NOMO-1 treated with dmso at 0.1 percent for 144 hours (cell line): ENCODE measurements around the gene TRIM63.

ENCODE experiments used
- DNase-seq: peaks from one replicate; lab custom pipeline; 2025; ENCODE audit not compliant: unreplicated experiment; lab: John Stamatoyannopoulos, UW

Gene TRIM63

GRCh38 chr1:26089125-26089524, 21.7 kb upstream of the TRIM63 start:
- DNase-seq: no peak

- no peak for DNase-seq
Measured at GRCh38 chr1:26084844-26085243, 17.4 kb upstream of the TRIM63 start.

- DNase-seq: no peak
Measured at GRCh38 chr1:26084091-26084561, 16.7 kb upstream of the TRIM63 start.

GRCh38 chr1:26083208-26083607, 15.8 kb upstream of the TRIM63 start:
- DNase-seq: no peak

- DNase-seq: no peak
Measured at GRCh38 chr1:26082020-26082350, 14.6 kb upstream of the TRIM63 start.

- DNase-seq: no peak
Measured at GRCh38 chr1:26081267-26082019, 14.0 kb upstream of the TRIM63 start.

- DNase-seq: no peak
Measured at GRCh38 chr1:26079960-26080814, 12.8 kb upstream of the TRIM63 start.

GRCh38 chr1:26079178-26079563, 11.7 kb upstream of the TRIM63 start:
- no peak for DNase-seq

GRCh38 chr1:26078286-26079177, 11.1 kb upstream of the TRIM63 start:
- DNase-seq: no peak

GRCh38 chr1:26077524-26077923, 10.1 kb upstream of the TRIM63 start:
- no peak for DNase-seq

- DNase-seq: no peak
Measured at GRCh38 chr1:26075421-26076144, 8.2 kb upstream of the TRIM63 start.

GRCh38 chr1:26072305-26072704, 4.9 kb upstream of the TRIM63 start:
- DNase-seq: no peak

- DNase-seq: no peak
Measured at GRCh38 chr1:26070963-26071342, 3.5 kb upstream of the TRIM63 start.

- no peak for DNase-seq
Measured at GRCh38 chr1:26070296-26070962, 3.0 kb upstream of the TRIM63 start.

- no peak for DNase-seq
Measured at GRCh38 chr1:26069941-26070295, 2.5 kb upstream of the TRIM63 start.

- no peak for DNase-seq
Measured at GRCh38 chr1:26066857-26067256, 573 bp downstream of the TRIM63 start.

- DNase-seq: no peak
Measured at GRCh38 chr1:26066160-26066559, 1.3 kb downstream of the TRIM63 start.

GRCh38 chr1:26064553-26064952, 2.9 kb downstream of the TRIM63 start:
- no peak for DNase-seq

- no peak for DNase-seq
Measured at GRCh38 chr1:26060832-26061574, 6.4 kb downstream of the TRIM63 start.

GRCh38 chr1:26059906-26060305, 7.5 kb downstream of the TRIM63 start:
- no peak for DNase-seq
